Osteoblast (primary cell): ENCODE data around the gene COL8A2. TPM values are rescaled to one million over a fixed set of nuclear protein-coding genes. Genes with fewer than 3 reads are reported as not detected.

Source experiments
- DNase-seq: peaks from one replicate; pipeline ENCODE4 v3.0.0; 2011; ENCODE audit warnings: low spot score, mixed read lengths; ENCODE audit not compliant: insufficient read length; ENCODE audit errors: missing footprints
- H2AFZ ChIP-seq: 2 replicates; pipeline ENCODE4 v1.6.0; 2011; ENCODE audit warnings: mild to moderate bottlenecking, low read length
- H3K27ac ChIP-seq: 2 replicates; pipeline ENCODE4 v1.5.1; 2011; ENCODE audit warnings: mild to moderate bottlenecking, low read depth, low read length, moderate library complexity
- H3K27me3 ChIP-seq: 2 replicates; pipeline ENCODE4 v1.6.0; 2012; ENCODE audit warnings: mild to moderate bottlenecking, control low read depth, inconsistent platforms, low read length, moderate library complexity; ENCODE audit not compliant: insufficient read depth
- H3K36me3 ChIP-seq: 2 replicates; pipeline ENCODE4 v1.5.1; 2011; ENCODE audit warnings: mild to moderate bottlenecking, low read length, control low read depth, moderate library complexity; ENCODE audit not compliant: insufficient read depth
- H3K4me1 ChIP-seq: 2 replicates; pipeline ENCODE4 v1.5.1; 2011; ENCODE audit warnings: mild to moderate bottlenecking, low read length, control low read depth, moderate library complexity; ENCODE audit not compliant: insufficient read depth
- H3K4me2 ChIP-seq: 2 replicates; pipeline ENCODE4 v1.6.0; 2011; ENCODE audit warnings: mild to moderate bottlenecking, low read length; ENCODE audit not compliant: insufficient read depth
- H3K4me3 ChIP-seq: fragments of 200-600 bp; sonication (generic); 3 replicates; pipeline ENCODE4 v1.5.1; 2012; ENCODE audit warnings: mild to moderate bottlenecking, low read length, inconsistent platforms; ENCODE audit not compliant: insufficient read depth
- H3K79me2 ChIP-seq: 2 replicates; pipeline ENCODE4 v1.6.0; 2012; ENCODE audit warnings: mild to moderate bottlenecking, low read length, control low read depth, inconsistent platforms; ENCODE audit not compliant: insufficient read depth
- H3K9me3 ChIP-seq: 2 replicates; pipeline ENCODE4 v1.5.1; 2011; ENCODE audit warnings: low read depth, low read length, control low read depth
- H4K20me1 ChIP-seq: 2 replicates; pipeline ENCODE4 v1.6.0; 2012; ENCODE audit warnings: mild to moderate bottlenecking, low read length, control low read depth; ENCODE audit not compliant: insufficient read depth
- CTCF ChIP-seq: IDR thresholded peaks from 2 replicates; pipeline ENCODE4 v1.5.1; 2011; ENCODE audit warnings: mild to moderate bottlenecking, low read depth, low read length, moderate library complexity; ENCODE audit errors: extremely low read depth
- total RNA-seq: library from RNA; depleted of rRNA; stranded (reverse); fragments of >200 nt; gene quantifications from 2 replicates; pipeline ENCODE4 v1.2.3, GENCODE V29; 2012

The COL8A2 gene
- total RNA-seq, 1 donor: 15.2 TPM

- Histone ChIP-seq H4K20me1 (no peaks in the 10 kb centered on the region), H3K36me3 (no peaks in the 10 kb centered on the region), H3K27me3 (no peaks in the 10 kb centered on the region), H3K4me2 (no peak overlapping the region), H3K27ac (no peak overlapping the region), H2AFZ (no peak overlapping the region), H3K4me3 (no peak overlapping the region), H3K4me1 (peaks cover 36% of the 10 kb centered on the region), H3K79me2 (no peaks in the 10 kb centered on the region), H3K9me3 (no peaks in the 10 kb centered on the region)
- TF ChIP-seq CTCF: no peak
- DNase-seq: peak; percentile 78
Observed at GRCh38 chr1:36112823-36113222, 12.2 kb downstream of the COL8A2 start.

GRCh38 chr1:36111151-36111550 is 13.9 kb downstream of the COL8A2 start:
- no peak for TF ChIP-seq CTCF
- peaks cover 32% of the 10 kb centered on the region for H3K4me1 ChIP-seq
- no peak overlapping the region for H2AFZ ChIP-seq
- no peak overlapping the region for H3K4me3 ChIP-seq
- H4K20me1 ChIP-seq: no peaks in the 10 kb centered on the region
- peak; percentile 49 for DNase-seq
- no peak overlapping the region for H3K4me2 ChIP-seq
- H3K27ac ChIP-seq: no peak overlapping the region
- H3K79me2 ChIP-seq: no peaks in the 10 kb centered on the region
- no peaks in the 10 kb centered on the region for H3K36me3 ChIP-seq
- no peaks in the 10 kb centered on the region for H3K9me3 ChIP-seq
- H3K27me3 ChIP-seq: no peaks in the 10 kb centered on the region

GRCh38 chr1:36109041-36109679 is 15.9 kb downstream of the COL8A2 start:
- Histone ChIP-seq H2AFZ (peak overlapping the region; percentile 86), H3K4me3 (peak overlapping the region; percentile 35), H4K20me1 (no peaks in the 10 kb centered on the region), H3K36me3 (no peaks in the 10 kb centered on the region), H3K27me3 (no peaks in the 10 kb centered on the region), H3K4me1 (peaks cover 18% of the 10 kb centered on the region), H3K4me2 (peak overlapping the region; percentile 75), H3K79me2 (no peaks in the 10 kb centered on the region), H3K27ac (peak overlapping the region; percentile 79), H3K9me3 (no peaks in the 10 kb centered on the region)
- TF ChIP-seq CTCF: no peak
- peak; percentile 98 for DNase-seq

GRCh38 chr1:36108314-36108713 is 16.7 kb downstream of the COL8A2 start:
- no peaks in the 10 kb centered on the region for H3K9me3 ChIP-seq
- H3K4me1 ChIP-seq: peaks cover 18% of the 10 kb centered on the region
- no peaks in the 10 kb centered on the region for H3K27me3 ChIP-seq
- H3K27ac ChIP-seq: peak overlapping the region; percentile 52
- H3K36me3 ChIP-seq: no peaks in the 10 kb centered on the region
- H3K4me3 ChIP-seq: peak overlapping the region; percentile 35
- no peaks in the 10 kb centered on the region for H3K79me2 ChIP-seq
- H3K4me2 ChIP-seq: peak overlapping the region; percentile 75
- DNase-seq: peak; percentile 97
- peak overlapping the region; percentile 23 for H2AFZ ChIP-seq
- TF ChIP-seq CTCF: no peak
- H4K20me1 ChIP-seq: no peaks in the 10 kb centered on the region
